IMR-90 (cell line): Measurements from ENCODE around the gene SBSN. TPM values are rescaled to one million over a fixed set of nuclear protein-coding genes. Genes with fewer than 3 reads are reported as not detected.

Experiments used
- ATAC-seq: fragments of 200-7000 bp; cut with Tn5 transposase; 2 replicates; pipeline ENCODE4 v1.9.1; 2020; ENCODE audit warnings: low read depth, mild to moderate bottlenecking, moderate library complexity
- BruUV-seq: library from RNA; stranded (reverse); fragments of 400-500 nt; replicated peaks from 2 replicates; lab custom pipeline; 2021; lab: Mats Ljungman, UMichigan
- CTCF ChIA-PET: fragments of 300-600 bp; formaldehyde crosslinking; extraction: SDS; loops from one replicate; lab custom pipeline; 2021; ENCODE audit warnings: antibody characterized with exemption; lab: Yijun Ruan, JAX
- POLR2A ChIA-PET: fragments of 300-600 bp; sonication (Branson Sonifier 250); formaldehyde crosslinking; loops from one replicate; lab custom pipeline; 2022; ENCODE audit warnings: antibody characterized with exemption; ENCODE audit not compliant: unreplicated experiment; lab: Charles Lee
- DNase-seq: peaks from one replicate; pipeline ENCODE4 v3.0.0; 2013
- H2AFZ ChIP-seq: replicated peaks from 2 replicates; pipeline ENCODE3; 2013; ENCODE audit warnings: low read length, mild to moderate bottlenecking; ENCODE audit not compliant: poor library complexity
- H2AK5ac ChIP-seq: 2 replicates; pipeline ENCODE4 v1.6.1; 2013; ENCODE audit warnings: low read depth, low read length, inconsistent platforms
- H2AK9ac ChIP-seq: replicated peaks from 2 replicates; pipeline ENCODE3; 2013; ENCODE audit warnings: mild to moderate bottlenecking, low read depth, low read length, moderate library complexity; ENCODE audit not compliant: poor library complexity
- H2BK120ac ChIP-seq: 2 replicates; pipeline ENCODE4 v1.6.1; 2013; ENCODE audit warnings: low read depth, low read length, inconsistent platforms
- H2BK15ac ChIP-seq: 3 replicates; pipeline ENCODE4 v1.6.1; 2013; ENCODE audit warnings: low read depth, low read length, inconsistent platforms
- H2BK20ac ChIP-seq: 2 replicates; pipeline ENCODE4 v1.6.1; 2013; ENCODE audit warnings: low read depth, mild to moderate bottlenecking, inconsistent platforms, low read length, moderate library complexity
- H2BK5ac ChIP-seq: 2 replicates; pipeline ENCODE4 v1.6.1; 2013; ENCODE audit warnings: mild to moderate bottlenecking, low read depth, low read length, inconsistent platforms; ENCODE audit not compliant: poor library complexity, severe bottlenecking
- H3K14ac ChIP-seq: replicated peaks from 2 replicates; pipeline ENCODE4 v1.6.1; 2013; ENCODE audit warnings: low read depth, low read length, inconsistent platforms
- H3K18ac ChIP-seq: 2 replicates; pipeline ENCODE4 v1.6.1; 2013; ENCODE audit warnings: low read depth, low read length, control low read depth
- H3K23ac ChIP-seq: 2 replicates; pipeline ENCODE4 v1.6.1; 2013; ENCODE audit warnings: low read depth, low read length, inconsistent platforms
- H3K27ac ChIP-seq: 2 replicates; pipeline ENCODE4 v1.5.1; 2013; ENCODE audit warnings: mild to moderate bottlenecking, control low read depth, low read length; ENCODE audit not compliant: insufficient read depth
- H3K27me3 ChIP-seq: 2 replicates; pipeline ENCODE4 v1.6.1; 2013; ENCODE audit warnings: low read length; ENCODE audit not compliant: control insufficient read depth, insufficient read depth
- H3K36me3 ChIP-seq: 2 replicates; pipeline ENCODE4 v1.6.1; 2013; ENCODE audit warnings: low read length, mixed read lengths; ENCODE audit not compliant: control insufficient read depth, insufficient read depth
- H3K4ac ChIP-seq: 2 replicates; pipeline ENCODE4 v1.6.1; 2013; ENCODE audit warnings: low read depth, low read length, inconsistent platforms
- H3K4me1 ChIP-seq: 2 replicates; pipeline ENCODE4 v1.6.1; 2013; ENCODE audit warnings: low read length, mixed read lengths; ENCODE audit not compliant: control insufficient read depth, insufficient read depth
- H3K4me2 ChIP-seq: 2 replicates; pipeline ENCODE4 v1.6.1; 2013; ENCODE audit warnings: low read depth, mild to moderate bottlenecking, control low read depth, low read length, moderate library complexity
- H3K4me3 ChIP-seq: 2 replicates; pipeline ENCODE4 v1.5.1; 2013; ENCODE audit warnings: low read depth, mild to moderate bottlenecking, control low read depth, low read length, moderate library complexity; ENCODE audit not compliant: insufficient read depth
- H3K56ac ChIP-seq: 2 replicates; pipeline ENCODE4 v1.6.1; 2013; ENCODE audit warnings: low read length, inconsistent platforms; ENCODE audit not compliant: insufficient read depth; ENCODE audit errors: extremely low read depth
- H3K79me1 ChIP-seq, 2 experiments: 2 replicates each; pipeline ENCODE4 v1.6.1; 2013; ENCODE audit warnings: low read length in 2 of 2, inconsistent platforms in 1 of 2, low read depth in 1 of 2
- H3K9ac ChIP-seq: 2 replicates; pipeline ENCODE4 v1.6.1; 2013; ENCODE audit warnings: low read depth, low read length, control low read depth
- H3K9me1 ChIP-seq: 2 replicates; pipeline ENCODE4 v1.6.1; 2013; ENCODE audit warnings: low read length, inconsistent platforms; ENCODE audit not compliant: insufficient read depth
- H3K9me3 ChIP-seq: 2 replicates; pipeline ENCODE4 v1.6.1; 2013; ENCODE audit warnings: low read length; ENCODE audit not compliant: control insufficient read depth, insufficient read depth
- H4K20me1 ChIP-seq: 2 replicates; pipeline ENCODE4 v1.6.1; 2013; ENCODE audit warnings: low read length, inconsistent platforms; ENCODE audit not compliant: insufficient read depth
- H4K5ac ChIP-seq: 2 replicates; pipeline ENCODE4 v1.6.1; 2013; ENCODE audit warnings: mild to moderate bottlenecking, low read depth, low read length, control low read depth
- H4K8ac ChIP-seq, 2 experiments: 2 replicates each; pipeline ENCODE4 v1.6.1; 2013; ENCODE audit warnings: low read depth in 2 of 2, low read length in 2 of 2, control low read depth in 1 of 2, inconsistent platforms in 1 of 2
- H4K91ac ChIP-seq: 2 replicates; pipeline ENCODE4 v1.6.1; 2013; ENCODE audit warnings: low read depth, low read length, inconsistent platforms; ENCODE audit not compliant: insufficient read depth
- CEBPB ChIP-seq: IDR thresholded peaks from 2 replicates; pipeline ENCODE4 v1.6.1; 2012; ENCODE audit warnings: low read depth, low read length, improper control_type of control experiment
- ELK1 ChIP-seq: fragments of 150-350 bp; IDR thresholded peaks from 2 replicates; pipeline ENCODE4 v1.6.1; 2016; ENCODE audit warnings: low read depth, mild to moderate bottlenecking, low read length, moderate library complexity, borderline replicate concordance
- FOS ChIP-seq: fragments of 150-350 bp; IDR thresholded peaks from 2 replicates; pipeline ENCODE4 v1.6.1; 2016; ENCODE audit warnings: low read depth, low read length
- MAZ ChIP-seq: IDR thresholded peaks from 2 replicates; pipeline ENCODE4 v1.6.1; 2012; ENCODE audit warnings: low read depth, mild to moderate bottlenecking, low read length, improper control_type of control experiment, moderate library complexity, borderline replicate concordance
- RCOR1 ChIP-seq: IDR thresholded peaks from 2 replicates; pipeline ENCODE4 v1.6.1; 2012; ENCODE audit warnings: mild to moderate bottlenecking, low read length, improper control_type of control experiment; ENCODE audit not compliant: insufficient replicate concordance
- RFX5 ChIP-seq: IDR thresholded peaks from 2 replicates; pipeline ENCODE4 v1.8.0; 2012; ENCODE audit warnings: low read depth, mild to moderate bottlenecking, low read length, moderate library complexity
- SMC3 ChIP-seq: fragments of 150-350 bp; IDR thresholded peaks from 2 replicates; pipeline ENCODE4 v1.6.1; 2016; ENCODE audit warnings: low read depth, mild to moderate bottlenecking, antibody characterized with exemption, low read length, moderate library complexity
- USF2 ChIP-seq: fragments of 150-350 bp; IDR thresholded peaks from 2 replicates; pipeline ENCODE4 v1.6.1; 2017; ENCODE audit warnings: mild to moderate bottlenecking, antibody characterized with exemption, low read length, low read depth
- WGBS, 2 experiments: methylation state at CpG; one replicate each; pipeline versions ENCODE4 v1.1.5 to v1.1.7; 2013; ENCODE audit warnings: missing lambda C conversion rate in 2 of 2; ENCODE audit not compliant: insufficient read length in 1 of 2; ENCODE audit errors: extremely low coverage in 2 of 2; 5-methylcytosine and 5-hydroxymethylcytosine counted together
- dilution Hi-C: fragments of 300-500 bp; cut with HindIII; formaldehyde crosslinking; loops from one replicate; pipeline ENCODE4 v1.14.3; 2018; ENCODE audit warnings: low sequenced_read_pairs; ENCODE audit not compliant: unreplicated experiment
- in situ Hi-C: fragments of 300-500 bp; cut with MboI; formaldehyde crosslinking; loops from 3 replicates; pipeline ENCODE4 v1.14.3; 2019; ENCODE audit warnings: low sequenced_read_pairs, inconsistent platforms, mixed read lengths
- intact Hi-C: fragments of 100-400 bp; cut with micrococcal nuclease; formaldehyde crosslinking; loops from 2 replicates; pipeline ENCODE4 v1.10.0; 2022
- polyA plus RNA-seq, 3 experiments: library from polyadenylated mRNA; depleted of rRNA; stranded (reverse); fragments of >200 nt; gene quantifications; 2 replicates each; pipeline ENCODE4 v1.2.3, GENCODE V29; 2012; ENCODE audit warnings: low replicate concordance in 1 of 3
- total RNA-seq: library from RNA; depleted of rRNA; stranded (reverse); fragments of >200 nt; gene quantifications from 2 replicates; pipeline ENCODE4 v1.2.3, GENCODE V29; 2012

Gene SBSN
- total and polyA plus RNA-seq, 2 of the 4 experiments (the other 2 are of a cell fraction): 0.72 to 6.4 TPM

GRCh38 chr19:35571406-35571965, 43.4 kb upstream of the SBSN start:
- no peak overlapping the region for H2BK15ac ChIP-seq
- H2BK5ac ChIP-seq: no peak overlapping the region
- H3K9me1 ChIP-seq: no peaks in the 10 kb centered on the region
- H3K27me3 ChIP-seq: peaks cover 9% of the 10 kb centered on the region
- H4K91ac ChIP-seq: no peak overlapping the region
- DNase-seq (no peak), ATAC-seq (no peak)
- H4K5ac ChIP-seq: no peak overlapping the region
- H3K27ac ChIP-seq: no peak overlapping the region
- in situ Hi-C loops: no loop called here
- no peak overlapping the region for H3K4me2 ChIP-seq
- no peak overlapping the region for H2AK9ac ChIP-seq
- no peak overlapping the region for H3K18ac ChIP-seq
- H3K4me3 ChIP-seq: no peak overlapping the region
- dilution Hi-C loops: no loop called here
- H3K9me3 ChIP-seq: peaks cover 7% of the 10 kb centered on the region
- CTCF ChIA-PET: no interaction called here
- 67% methylated on average over 1 of the region's 1 CpG; no CpG with 5 or more reads in 1 of the 2 experiments for WGBS, 2 experiments
- H2AFZ ChIP-seq: no peak overlapping the region
- no peaks in the 10 kb centered on the region for H3K79me1 ChIP-seq
- intact Hi-C loops: no loop called here
- H3K4ac ChIP-seq: no peak overlapping the region
- H3K14ac ChIP-seq: no peak overlapping the region
- no peaks in the 10 kb centered on the region for H4K20me1 ChIP-seq
- no TSS peak for BruUV-seq
- no peak overlapping the region for H3K56ac ChIP-seq
- TF ChIP-seq SMC3 (no peak), RCOR1 (no peak), MAZ (no peak), CEBPB (no peak), RFX5 (no peak), ELK1 (no peak), FOS (no peak), USF2 (no peak)
- no peak overlapping the region for H2AK5ac ChIP-seq
- H2BK20ac ChIP-seq: no peak overlapping the region
- no peaks in the 10 kb centered on the region for H3K4me1 ChIP-seq
- H2BK120ac ChIP-seq: no peak overlapping the region
- no peaks in the 10 kb centered on the region for H3K36me3 ChIP-seq
- H3K9ac ChIP-seq: no peak overlapping the region
- H4K8ac ChIP-seq: no peak overlapping the region
- POLR2A ChIA-PET: no interaction called here
- H3K23ac ChIP-seq: no peak overlapping the region
